ENCODE measurements around the gene IRF1. TPM values are rescaled to one million over a fixed set of nuclear protein-coding genes. Genes with fewer than 3 reads are reported as not detected.
"Not testable (repeated sequence)": the region's sequence is repeated elsewhere in the genome, so short reads cannot be mapped to it uniquely, and the experiment has no call there.

IRF1 gene
- total RNA-seq, 1 donor from 2014 or later: 10.7 TPM

DNA sequence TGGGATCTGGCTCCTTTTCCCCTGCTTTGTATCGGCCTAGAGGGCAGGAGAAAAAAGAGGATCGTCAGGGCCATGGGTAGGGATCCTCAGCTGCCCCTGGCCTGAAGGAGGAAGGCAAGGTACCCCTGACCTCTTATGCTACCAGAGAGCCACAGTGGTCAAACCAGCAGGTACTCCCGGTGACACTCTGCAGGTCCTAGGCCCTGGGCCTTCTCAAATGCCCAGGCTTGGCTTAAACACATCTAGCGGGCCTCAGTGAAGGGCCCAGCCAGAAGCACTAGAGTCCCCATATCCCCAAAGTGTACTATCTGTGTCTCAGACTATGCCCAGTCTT, 3.5 kb downstream of the IRF1 start:
- DNase-seq: no peak

DNA sequence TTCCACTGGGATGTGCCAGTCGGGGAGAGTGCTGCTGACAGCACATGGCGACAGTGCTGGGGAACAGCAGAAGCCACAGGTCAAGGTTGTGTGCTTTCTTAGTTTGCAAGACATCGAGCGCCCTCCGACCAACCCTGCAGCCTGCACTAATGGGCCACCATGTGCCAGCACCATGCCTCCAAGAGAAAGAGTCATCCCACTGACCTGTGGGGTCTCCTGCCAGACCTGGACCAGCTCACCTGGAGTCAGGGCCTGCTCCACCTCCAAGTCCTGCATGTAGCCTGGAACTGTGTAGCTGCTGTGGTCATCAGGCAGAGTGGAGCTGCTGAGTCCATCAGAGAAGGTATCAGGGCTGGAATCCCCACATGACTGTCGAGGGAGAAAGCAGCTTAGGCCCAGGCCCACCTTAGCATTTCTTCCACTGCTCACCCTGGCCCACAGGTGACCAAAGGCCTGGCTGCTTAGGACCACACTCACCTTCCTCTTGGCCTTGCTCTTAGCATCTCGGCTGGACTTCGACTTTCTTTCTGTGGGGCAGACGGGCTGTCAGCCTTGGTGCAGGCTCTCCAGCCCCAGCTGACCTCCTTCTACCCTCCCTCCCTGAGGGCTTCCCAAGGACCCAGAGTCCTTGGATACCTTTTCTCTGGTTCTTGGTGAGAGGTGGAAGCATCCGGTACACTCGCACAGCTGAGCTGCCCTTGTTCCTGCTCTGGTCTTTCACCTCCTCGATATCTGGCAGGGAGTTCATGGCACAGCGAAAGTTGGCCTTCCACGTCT, 4.1 kb downstream of the IRF1 start:
- DNase-seq: no peak

DNA sequence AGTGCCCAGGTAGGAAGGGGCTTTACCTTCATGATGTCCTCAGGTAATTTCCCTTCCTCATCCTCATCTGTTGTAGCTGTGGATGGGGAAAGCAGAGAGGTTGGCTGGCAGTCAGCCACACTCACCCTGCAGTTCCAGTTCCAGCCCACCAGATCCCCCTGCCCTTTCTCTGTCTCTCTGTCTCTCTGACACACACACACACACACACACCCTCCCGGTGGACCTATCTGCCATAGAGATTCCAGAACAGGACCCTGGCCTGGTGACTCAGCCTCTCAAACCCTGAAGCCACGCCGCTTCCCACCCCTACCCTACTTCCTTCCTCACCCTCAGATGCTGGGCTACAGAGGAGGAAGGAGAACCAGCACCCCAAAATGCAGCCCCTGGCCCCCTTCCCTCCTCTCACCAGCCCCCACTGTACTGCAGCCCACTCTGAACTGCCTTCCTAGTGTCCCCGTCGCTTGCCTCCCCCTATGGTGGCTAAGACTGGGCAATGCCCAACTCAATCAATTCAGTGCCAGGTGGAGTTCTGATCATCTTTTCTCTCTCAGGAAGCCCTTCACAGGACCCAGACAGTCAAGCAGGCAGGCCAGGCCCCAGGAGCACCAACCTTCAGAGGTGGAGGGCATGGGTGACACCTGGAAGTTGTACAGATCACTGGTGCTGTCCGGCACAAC, 4.8 kb downstream of the IRF1 start:
- DNase-seq: no peak

DNA sequence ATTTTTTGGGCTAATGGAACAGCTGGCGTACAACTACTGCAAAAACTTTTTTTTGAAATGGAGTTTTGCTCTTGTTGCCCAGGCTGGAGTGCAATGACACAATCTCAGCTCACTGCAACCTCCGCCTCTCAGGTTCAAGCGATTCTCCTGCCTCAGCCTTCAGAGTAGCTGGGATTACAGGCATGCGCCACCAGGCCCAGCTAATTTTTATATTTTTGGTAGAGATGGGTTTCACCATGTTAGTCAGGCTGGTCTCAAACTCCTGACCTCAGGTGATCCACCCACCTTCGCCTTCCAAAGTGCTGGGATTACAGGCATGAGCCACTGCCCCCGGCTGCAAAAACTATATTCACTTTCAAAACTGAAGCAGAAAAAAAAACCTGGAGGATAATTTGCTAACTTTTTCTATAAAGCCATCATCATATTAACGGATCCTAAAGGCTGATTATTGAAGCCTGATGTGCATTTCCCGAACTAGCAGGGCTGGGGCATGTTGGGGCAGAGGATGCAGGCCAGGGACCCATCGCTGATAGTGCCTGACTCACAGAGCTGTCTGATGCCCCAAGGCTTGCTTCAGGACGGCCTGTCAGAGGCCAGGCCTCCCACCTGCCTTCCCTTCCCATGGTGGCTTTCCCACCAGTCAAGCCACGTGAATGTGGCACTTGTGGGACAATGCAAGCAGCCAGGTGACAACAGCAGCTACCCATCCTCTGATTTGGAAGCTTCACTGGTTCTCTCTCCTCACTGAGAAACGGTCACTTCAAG, 5.5 kb downstream of the IRF1 start:
- not testable (repeated sequence) for DNase-seq

DNA sequence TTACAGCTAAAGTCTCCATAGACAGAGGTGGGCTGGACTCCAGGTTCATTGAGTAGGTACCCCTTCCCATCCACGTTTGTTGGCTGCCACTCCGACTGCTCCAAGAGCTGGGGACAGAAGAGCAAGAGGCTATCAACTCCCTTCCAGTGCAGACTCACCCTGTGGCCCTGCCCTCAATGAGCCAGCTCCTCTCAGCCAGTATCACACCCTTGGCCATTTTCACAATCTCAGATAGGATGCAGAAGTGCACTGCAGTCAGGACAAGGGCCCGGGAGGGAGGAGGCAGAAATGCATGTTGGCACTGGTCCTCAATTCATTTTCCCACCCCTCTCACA, 6.2 kb downstream of the IRF1 start:
- no peak for DNase-seq

DNA sequence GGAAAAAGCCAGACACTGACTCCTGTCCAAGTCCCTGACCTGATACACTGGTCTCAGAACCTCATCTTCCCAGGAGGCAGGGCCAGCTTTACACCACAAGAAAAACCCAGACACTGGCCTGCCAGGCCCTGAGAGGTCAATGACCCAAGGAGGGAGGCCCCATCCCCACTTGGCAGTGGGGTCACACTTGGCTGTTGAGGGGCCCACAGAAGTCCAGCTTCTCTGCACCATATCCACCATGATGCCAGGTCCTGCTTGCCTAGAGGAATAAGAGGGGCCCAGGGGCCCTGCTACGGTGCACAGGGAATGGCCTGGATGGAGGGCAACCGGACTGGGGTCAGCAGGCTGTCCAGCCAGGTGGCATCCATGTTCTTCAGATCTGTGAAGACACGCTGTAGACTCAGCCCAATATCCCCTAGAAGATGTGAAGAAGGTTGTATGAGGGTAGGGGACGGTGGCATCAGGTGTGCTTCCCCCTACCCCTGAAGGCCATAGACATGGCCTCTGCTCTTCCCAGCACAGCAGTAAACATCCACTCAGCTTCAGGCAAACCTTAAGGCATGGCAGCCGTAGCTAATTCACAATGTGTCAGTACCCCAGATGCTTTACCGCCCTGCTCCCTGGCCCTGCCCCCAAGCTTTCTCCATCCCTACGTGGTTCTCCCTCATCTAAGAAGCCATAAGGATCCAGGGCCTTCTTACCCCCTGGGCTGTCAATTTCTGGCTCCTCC, 6.7 kb downstream of the IRF1 start:
- no peak for DNase-seq

DNA sequence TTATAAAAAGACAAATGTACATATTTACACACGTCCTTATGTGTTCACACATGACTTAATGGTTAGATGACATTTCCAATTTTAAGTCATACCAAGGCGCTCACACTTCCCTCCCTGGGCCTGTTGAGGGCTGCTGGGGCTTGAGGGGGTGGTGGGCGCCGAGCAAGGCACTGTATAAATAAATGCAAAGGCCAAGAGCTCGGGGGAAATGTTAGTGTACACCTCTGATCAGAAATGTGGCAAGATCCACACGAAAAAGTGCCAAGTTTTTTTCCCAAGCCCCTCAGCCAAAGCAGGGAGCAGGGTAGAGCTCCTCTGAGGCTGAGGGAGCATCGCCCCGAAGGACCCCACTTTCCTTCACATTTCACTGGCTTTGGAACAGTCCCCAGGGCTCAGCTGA, 7.5 kb downstream of the IRF1 start:
- DNase-seq: no peak

DNA sequence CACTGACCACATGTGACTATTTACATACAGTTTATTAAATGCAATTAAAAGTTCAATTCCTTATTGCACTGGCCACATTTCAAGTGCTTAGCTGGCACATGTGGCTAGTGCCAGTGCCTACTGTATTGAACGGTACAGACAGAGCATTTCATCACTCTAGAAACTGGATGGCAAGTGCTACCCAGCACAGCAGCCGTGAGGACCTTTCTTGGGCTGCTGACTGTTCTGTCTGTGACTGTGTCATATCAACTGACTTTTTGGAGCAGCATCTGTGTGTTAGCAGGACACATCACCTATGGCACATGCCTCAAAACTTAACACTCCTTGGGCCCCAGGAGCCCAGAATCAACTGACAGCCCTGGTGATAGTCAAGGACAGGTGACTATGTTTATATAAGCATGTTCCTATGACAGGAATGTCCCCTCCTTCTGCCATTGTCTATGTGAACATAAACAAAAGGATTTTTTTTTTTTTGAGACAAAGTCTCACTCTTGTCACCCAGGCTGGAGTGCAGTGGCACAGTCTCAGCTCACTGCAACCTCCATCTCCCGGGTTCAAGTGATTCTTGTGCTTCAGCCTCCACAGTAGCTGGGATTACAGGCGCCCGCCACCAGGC, 8.9 kb downstream of the IRF1 start:
- no peak for DNase-seq

DNA sequence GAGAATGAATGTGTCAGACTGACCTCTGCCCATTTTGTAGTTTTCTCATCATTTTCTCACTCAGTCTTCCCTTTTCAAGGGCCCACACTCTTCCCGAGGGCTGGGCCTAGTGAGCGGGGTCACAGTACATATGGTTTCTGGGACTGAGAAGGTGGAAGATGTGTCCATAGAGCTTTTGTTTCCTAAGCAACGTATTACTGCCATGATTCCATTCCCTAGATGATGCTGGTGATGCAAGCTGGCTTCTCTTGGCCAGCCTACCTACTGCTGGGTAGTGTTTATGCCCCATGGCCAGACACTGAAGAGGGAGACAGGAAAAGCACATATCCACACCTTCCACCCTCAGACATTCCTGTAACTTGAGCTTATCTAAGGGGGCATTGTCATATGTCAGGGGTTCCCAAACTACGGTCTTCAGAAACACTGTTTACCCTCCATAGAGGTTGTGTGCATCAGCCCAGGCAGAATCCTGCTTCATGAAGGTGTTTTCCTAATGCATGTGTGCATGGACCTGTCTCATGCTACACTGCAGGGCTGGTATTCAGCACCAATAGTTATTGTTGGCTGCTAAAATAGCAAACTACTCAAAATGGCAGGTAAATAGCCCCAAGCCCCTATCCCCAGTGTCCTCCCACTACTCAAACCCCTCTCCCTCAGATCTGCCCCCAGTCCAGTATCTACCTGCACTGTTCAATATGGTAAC, 9.5 kb downstream of the IRF1 start:
- DNase-seq: no peak

DNA sequence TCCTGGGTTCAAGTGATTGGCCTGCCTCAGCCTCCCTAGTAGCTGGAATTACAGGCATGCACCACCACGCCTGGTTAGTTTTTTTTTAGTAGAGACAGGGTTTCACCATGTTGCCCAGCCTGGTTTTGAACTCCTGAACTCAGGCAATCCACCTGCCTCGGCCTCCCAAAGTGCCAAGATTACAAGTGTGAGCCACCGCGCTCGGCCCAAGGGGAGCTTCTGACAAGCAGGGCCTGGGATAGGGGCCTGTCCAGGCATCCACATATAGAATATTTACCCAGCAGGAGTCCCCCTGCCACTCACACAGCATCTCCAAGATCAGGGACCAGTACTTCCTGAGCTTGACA, 10.1 kb downstream of the IRF1 start:
- DNase-seq: no peak

DNA sequence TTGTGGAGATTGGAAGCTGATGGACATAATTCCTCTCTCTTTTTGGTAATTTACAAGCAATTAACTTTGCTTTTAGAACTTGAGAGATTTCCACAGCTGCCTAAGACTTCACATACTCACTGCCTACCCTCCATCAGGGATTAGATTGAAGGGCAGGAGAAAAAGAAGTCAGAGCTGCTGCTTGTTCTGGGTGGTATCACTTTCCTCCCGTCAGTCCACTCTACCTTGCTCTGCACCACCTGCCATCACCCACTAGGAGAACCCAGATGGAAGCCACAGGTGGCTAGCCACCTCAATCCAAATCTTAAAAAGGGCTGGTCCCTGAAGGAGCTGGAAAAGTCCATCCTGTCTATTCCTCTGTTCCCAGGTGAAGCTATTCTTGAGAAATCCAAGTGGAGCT, 10.5 kb downstream of the IRF1 start:
- DNase-seq: no peak

DNA sequence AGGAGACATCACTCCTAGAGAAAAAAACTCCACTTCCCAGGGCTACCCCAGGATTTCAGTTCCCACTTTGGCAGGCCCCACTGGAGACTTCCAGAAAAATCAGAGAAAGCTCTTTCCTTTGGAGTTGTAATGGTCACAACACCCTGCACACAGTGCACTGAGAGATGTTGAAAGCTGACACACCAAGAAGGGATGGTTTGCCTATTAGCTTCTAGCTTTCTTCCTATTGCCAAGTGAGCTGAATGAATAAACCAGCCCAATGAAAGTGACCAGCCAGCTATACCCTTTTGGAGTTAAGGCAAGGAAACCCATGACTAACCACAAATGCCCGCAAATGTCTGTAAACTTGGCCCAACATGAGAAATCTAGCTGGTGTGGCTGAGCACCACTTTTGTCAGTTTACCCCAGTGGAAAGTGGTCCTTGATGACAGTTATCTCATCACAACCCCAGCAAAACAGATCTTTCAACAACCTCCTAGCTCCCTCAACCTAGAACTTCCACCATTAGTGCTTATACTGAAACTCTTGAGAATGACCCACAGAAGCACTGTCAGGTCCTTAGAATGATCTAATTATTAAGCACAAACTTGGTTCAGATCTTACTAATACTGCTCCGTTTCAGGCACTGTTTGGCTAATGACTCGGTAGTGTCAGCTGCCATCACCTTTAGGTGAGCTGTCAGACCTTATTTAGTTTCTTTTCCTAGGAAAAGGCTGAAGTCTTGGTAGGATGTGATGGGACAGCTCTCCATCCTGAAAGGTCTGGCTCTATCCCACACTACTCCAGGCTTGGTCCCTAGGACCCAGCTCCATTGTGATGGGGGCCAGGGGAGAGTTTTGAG, 11.2 kb downstream of the IRF1 start:
- no peak for DNase-seq

DNA sequence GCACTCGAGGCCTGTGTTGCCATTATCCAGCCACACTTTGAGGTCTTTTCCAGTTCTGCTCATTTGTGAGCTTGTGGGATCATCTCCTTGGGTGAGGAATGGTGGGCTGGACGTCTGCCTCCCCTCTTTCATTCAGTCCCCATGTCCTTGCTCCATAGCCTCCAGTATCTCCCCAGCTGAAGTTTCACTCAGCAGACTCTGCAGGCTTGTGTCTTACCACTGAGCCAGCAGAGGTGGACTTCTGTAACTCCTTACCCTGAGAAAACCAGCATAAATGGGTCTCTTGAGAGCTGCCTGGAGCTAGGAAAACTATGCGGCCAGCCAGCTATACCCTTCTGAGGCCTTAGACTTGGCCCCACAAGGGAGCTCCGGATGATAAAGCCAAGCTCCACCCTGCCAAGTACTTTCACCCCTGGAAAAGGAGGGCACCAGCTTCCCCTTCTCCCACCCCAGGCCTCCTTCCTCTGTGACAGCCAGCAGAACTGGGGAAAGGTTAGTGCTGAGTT, 12.2 kb downstream of the IRF1 start:
- no peak for DNase-seq

DNA sequence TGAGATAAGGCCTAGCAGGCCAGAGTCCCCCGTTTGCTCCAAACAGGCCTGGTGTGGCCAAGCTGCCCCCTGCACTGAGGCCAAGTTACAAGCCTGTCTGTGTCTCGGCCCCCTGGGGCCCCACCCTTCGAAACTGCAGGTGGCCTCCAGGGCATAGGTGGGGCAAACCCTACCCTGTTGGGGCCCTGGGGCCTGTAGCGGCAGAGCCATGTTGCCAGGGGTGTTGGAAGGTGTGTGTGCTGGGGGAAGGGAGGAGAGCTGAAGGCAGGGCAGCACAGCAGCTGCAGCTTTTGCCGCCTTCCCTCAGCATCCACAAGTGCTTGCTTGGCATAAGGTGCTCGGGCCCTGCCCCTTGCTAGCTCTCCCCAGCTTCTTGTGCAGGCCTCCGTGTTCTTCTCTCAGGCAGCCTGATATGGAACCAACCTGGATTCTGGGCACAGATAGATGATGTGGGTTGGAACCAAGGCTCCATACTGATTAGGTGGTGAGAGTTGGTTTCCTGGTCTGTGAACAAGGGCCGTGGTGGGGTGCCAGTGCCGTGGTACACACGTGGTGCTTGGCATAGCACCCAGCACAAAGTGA, 12.7 kb downstream of the IRF1 start:
- DNase-seq: no peak

DNA sequence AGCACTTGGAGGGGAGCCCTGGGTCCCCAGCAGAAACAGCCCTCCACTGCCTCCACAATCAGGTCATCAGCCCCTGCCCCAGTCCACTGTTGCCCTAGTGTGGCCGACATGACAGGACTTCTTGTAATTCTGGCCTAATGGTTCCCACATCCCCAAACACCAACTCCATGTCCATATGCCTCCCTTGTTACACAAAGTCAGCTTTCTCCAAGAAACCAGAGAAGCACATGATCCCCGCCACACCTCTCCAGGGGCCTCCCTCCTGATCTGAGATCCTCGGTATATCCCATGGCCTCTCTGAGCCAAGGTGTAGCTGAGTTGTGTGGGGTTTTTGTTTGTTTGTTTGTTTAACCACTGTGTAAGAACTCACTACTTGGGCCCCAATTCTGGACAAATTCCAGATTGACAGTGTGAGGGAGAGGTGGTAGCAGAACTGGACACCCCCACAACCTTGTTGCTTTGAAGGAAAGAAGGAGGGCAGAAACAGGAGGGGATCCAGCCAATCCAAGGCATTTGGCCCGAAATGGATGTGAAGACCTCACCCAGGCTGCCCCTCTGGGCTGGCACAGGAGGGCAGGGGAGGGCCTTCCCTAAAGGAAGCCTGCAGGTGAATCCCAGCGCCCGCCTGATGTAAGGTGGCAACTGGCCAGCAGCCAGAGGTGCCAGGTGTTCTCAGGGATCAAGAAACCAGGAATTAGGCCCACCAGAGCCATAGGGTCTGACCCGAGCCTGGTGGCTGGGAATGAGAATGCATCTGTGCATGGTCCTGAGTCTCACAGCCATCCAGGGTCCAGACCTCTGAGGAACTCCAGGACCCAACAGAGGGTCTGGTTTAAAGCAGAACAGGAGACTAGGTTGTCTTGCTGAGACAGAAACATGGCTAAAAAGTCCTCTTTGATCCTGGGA, 13.4 kb downstream of the IRF1 start:
- no peak for DNase-seq

DNA sequence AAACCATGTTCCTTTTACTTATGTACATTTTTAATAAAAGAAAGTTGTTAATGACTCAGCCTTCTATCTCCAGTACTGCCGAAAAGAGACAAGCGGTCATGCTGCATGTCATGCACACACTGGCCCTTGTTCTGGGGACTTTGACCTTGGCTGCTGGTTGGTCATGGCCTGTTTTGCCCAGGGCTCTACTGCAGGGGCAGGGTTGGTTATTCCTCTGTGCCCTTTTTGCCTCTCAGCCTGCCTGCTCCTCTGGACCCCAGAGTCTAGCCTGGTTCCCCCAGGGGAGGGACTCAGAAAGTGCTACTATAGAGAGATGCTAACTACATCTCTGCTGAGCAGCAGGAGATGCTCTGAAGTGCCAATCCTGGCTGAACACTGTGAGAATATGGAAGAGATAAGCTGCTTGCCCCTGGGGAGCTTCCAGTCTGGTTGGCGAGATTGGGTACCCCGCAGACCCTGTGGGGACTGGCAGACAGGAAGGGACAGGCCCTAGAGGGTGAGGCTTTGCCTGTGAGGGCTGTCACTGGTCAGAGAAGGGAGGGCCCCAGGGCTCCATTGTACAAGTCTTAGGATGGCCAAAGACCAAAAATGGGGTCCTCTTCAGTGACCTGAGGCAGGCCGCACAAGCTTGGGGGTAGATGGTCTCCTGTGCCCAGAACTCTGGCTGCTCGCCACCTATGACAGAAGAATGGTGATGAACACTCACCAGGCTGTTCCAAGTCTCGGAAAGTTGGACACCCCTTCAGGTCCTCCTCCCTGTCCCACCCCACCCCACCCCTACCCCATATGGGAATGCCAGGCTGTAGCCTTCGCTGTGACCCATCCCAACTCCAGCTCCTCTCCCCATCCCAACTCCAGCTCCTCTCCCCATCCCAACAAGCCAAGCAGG, 14.3 kb downstream of the IRF1 start:
- DNase-seq: no peak

DNA sequence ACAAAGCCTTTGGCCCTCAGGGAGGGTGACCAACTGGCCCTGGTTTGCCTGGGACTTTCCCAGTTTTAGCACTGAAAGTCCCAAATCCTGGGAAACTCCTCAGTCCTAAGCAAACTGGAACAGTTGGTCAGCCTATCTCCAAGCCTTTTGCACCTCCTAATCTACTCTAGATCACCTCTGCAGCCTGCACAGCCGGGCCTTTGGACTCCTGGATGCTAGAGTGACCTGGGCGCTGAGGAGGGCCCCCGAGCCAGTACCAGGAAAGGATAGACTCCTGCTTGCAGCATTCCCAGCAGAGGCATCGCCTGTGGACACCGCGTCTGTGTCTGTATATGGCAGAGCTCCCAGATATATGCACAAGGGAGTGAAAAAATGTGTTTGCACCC, 15.1 kb downstream of the IRF1 start:
- no peak for DNase-seq

DNA sequence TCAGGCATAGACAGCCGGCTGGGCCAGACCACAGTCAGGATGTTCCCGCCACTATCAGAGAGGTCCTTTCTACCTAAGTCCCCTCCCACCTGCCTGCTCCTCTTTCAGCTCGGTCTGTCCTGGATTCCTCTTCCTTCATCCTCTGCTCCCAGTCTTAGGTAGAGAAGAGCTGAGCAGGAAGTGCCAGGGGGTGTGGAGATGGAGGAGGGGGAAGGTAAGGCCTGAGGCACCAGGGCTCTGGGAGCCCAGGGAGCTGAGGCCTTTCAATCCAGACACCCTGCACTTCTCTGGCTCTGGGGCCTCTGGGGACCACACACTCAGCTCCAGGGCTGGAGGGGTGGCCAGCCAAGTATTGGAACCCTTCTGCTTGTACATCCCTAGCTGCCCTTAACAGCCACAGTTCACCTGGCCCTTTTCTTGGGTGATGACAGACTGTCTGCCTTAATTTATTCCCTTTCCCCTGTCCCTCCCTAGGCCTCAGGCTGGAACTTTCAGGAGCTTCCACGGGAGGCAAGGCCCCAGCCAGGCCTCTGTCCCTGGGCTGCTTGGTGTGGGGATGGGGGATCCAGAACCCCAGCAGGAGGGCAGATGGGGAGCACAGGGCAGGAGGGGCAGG, 15.6 kb downstream of the IRF1 start:
- DNase-seq: no peak

Measured in tongue (tissue), 2 donors.